Measurements from ENCODE around the gene NFAM1. TPM values are rescaled to one million over a fixed set of nuclear protein-coding genes. Genes with fewer than 3 reads are reported as not detected.

Gene NFAM1
- total RNA-seq, 6 experiments from 2014 or later, result not detected

DNA sequence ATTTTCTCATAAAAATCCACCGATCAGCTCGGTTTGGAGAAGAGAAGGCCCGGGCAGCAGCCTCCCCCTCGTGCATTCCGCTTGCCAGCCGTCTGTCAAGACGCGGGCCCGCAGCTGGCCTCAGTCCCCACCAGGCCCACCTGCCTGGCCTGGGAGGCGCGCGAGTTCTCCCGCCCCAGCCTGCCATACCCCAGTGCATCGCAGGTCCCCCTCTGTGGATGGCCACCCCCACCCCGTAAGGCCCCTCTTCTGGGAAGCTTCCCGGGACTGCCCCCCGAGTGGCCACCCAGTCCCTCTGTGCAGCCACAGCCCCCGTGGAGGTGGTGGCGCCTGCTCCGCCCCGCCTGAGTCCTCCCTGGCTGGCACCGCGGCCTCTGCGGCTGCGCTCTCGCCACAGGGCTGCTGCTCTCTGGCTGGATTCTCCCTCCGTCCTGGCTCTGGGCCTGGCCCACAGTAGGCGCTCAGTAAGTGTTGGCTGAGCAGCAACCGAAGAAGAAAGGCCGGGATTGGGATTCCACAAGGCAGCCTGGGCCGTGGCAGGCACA is 87.8 kb downstream of the NFAM1 start:
- Mint-ChIP-seq H3K4me1 (ENCODE audit: low read depth) (no peaks in the 10 kb centered on the region), H3K36me3 (ENCODE audit: low read depth) (no peaks in the 10 kb centered on the region), H3K27me3 (ENCODE audit: insufficient read depth) (peaks cover 25% of the 10 kb centered on the region), H3K27ac (no peak overlapping the region), H3K9me3 (no peaks in the 10 kb centered on the region), H3K4me3 (no peak overlapping the region)
- no peak for DNase-seq
- TF ChIP-seq, protein P1, sequence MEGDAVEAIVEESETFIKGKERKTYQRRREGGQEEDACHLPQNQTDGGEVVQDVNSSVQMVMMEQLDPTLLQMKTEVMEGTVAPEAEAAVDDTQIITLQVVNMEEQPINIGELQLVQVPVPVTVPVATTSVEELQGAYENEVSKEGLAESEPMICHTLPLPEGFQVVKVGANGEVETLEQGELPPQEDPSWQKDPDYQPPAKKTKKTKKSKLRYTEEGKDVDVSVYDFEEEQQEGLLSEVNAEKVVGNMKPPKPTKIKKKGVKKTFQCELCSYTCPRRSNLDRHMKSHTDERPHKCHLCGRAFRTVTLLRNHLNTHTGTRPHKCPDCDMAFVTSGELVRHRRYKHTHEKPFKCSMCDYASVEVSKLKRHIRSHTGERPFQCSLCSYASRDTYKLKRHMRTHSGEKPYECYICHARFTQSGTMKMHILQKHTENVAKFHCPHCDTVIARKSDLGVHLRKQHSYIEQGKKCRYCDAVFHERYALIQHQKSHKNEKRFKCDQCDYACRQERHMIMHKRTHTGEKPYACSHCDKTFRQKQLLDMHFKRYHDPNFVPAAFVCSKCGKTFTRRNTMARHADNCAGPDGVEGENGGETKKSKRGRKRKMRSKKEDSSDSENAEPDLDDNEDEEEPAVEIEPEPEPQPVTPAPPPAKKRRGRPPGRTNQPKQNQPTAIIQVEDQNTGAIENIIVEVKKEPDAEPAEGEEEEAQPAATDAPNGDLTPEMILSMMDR (IDR thresholded peaks at IDR 0.05), result no peak

DNA sequence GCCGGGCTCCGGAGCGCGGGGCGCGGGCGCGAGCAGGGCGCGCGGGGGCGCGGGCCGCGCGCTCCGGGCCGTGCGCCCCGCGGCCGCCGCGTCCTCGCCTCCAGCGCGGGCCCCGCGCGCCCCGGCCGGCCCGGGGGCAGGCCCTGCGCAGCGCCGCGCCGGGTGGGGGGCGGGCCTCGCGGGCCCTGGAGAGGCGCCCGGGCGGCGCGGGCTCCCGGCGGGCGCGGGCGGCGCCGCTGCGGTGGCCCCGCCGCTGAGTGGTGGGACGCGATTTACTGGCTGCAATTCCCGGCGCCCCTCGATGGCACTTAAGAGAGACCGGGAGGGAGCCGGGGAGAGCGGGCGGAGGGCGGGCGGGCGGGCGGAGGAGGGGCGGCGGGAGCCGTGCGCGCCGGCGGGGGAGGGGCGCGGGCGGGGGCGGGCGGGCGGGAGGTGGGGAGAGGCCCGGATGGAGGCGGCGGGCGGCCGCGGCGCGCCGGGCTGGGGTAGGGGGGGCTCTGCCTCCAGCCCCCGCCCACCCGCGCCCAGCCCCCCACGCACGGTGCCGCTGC is 88.6 kb downstream of the NFAM1 start:
- Mint-ChIP-seq H3K36me3 (ENCODE audit: low read depth) (no peaks in the 10 kb centered on the region), H3K4me3 (no peak overlapping the region), H3K9me3 (no peaks in the 10 kb centered on the region), H3K27ac (no peak overlapping the region), H3K27me3 (ENCODE audit: insufficient read depth) (peaks cover 31% of the 10 kb centered on the region), H3K4me1 (ENCODE audit: low read depth) (no peaks in the 10 kb centered on the region)
- TF ChIP-seq, protein P1 (IDR thresholded peaks at IDR 0.05), result no peak
- DNase-seq, result no peak

DNA sequence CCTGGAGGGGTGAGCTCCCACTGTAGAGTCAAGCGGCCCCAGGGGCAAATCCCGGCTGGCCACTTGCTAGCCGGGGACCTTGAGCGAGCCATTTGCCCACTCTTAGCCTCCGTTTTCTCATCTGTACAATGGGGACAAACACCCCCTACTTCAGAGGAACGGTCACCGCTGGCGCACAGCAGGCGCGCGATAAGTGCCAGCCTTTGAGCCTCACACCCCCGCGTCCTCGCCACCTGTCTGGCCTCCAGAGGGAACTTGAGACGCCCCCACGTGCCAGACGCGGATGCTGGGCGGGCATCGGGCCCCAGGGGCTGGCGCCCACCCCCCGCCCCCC is 89.1 kb downstream of the NFAM1 start:
- Mint-ChIP-seq H3K4me1 (ENCODE audit: low read depth) (no peaks in the 10 kb centered on the region), H3K4me3 (peak overlapping the region; percentile 21; the same call in 1 of the 2 replicates), H3K27ac (no peak overlapping the region), H3K9me3 (no peaks in the 10 kb centered on the region), H3K36me3 (ENCODE audit: low read depth) (no peaks in the 10 kb centered on the region), H3K27me3 (ENCODE audit: insufficient read depth) (peaks cover 35% of the 10 kb centered on the region)
- DNase-seq, result no peak
- TF ChIP-seq, protein P1 (IDR thresholded peaks at IDR 0.05), result no peak

DNA sequence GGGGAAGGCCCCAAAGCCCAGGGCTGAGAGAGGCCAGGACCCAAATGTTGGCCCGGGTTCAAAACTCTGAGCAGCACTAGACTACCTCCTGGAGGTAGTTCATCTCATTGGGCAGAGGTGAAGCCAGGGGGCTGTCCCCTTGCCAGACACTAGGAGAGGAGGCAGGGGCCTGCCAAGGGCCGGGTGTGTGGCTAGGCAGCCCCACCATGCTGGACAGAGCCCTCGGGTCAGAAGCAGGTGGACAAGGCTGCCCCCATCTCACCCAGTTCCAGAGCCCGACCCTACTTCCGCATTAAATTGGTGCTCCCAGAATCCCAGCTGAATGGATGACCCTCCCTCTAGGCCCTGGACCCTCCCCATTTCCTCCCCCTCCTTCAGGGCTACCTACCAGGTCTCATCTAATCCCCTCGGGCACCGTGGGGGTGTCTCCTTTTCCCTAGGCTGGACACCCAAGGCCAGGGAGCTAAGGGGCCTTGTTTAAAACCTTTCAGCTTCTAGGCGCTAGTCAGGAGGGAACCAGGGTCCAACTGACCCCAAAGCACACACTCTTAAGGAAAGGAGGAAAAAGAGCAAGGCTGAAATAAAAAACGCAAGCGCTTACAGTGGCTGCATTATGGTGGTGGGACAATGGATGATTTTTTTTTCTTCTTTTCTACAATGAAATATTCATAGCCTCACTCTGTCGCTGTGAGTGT is 89.6 kb downstream of the NFAM1 start:
- peaks cover 36% of the 10 kb centered on the region for H3K27me3 Mint-ChIP-seq (ENCODE audit: insufficient read depth)
- H3K4me3 Mint-ChIP-seq, result peak overlapping the region; percentile 21; the same call in 1 of the 2 replicates
- TF ChIP-seq, protein P1 (IDR thresholded peaks at IDR 0.05), result no peak
- H3K36me3 Mint-ChIP-seq (ENCODE audit: low read depth), result no peaks in the 10 kb centered on the region
- DNase-seq, result no peak
- no peak overlapping the region for H3K27ac Mint-ChIP-seq
- H3K9me3 Mint-ChIP-seq, result no peaks in the 10 kb centered on the region
- no peaks in the 10 kb centered on the region for H3K4me1 Mint-ChIP-seq (ENCODE audit: low read depth)

DNA sequence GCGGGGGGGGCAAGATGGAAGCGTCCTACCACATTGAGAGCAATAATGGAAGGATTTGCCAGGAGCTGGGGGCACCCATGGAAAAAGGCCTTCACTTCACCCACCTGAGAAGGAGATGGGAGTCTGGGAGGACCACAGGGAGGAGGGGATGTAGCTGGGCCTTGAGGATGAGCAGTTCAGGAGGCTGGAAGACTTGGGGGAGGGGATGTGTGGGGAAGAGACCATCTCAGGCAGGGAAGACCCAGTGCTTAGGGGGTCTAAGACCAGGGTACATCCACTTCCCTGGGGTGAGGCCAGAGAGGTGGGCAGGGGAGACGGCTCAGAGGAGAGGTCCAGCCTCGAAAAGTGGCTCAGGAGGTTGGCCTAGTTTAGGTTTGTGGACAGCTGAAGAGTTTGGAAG is 90.4 kb downstream of the NFAM1 start:
- Mint-ChIP-seq H3K4me3 (no peak overlapping the region), H3K27ac (no peak overlapping the region), H3K9me3 (no peaks in the 10 kb centered on the region), H3K27me3 (ENCODE audit: insufficient read depth) (peaks cover 34% of the 10 kb centered on the region), H3K36me3 (ENCODE audit: low read depth) (no peaks in the 10 kb centered on the region), H3K4me1 (ENCODE audit: low read depth) (no peaks in the 10 kb centered on the region)
- DNase-seq, result no peak
- TF ChIP-seq, protein P1 (IDR thresholded peaks at IDR 0.05), result no peak
